Right lobe of liver (tissue), 4 donors: ENCODE measurements around the gene ITPR1.

ENCODE experiments used
- CTCF ChIP-seq, 4 donors: fragments of 200-600 bp in 3 of 4; fragments of 450-650 bp in 1 of 4; IDR thresholded peaks; one replicate each; pipeline versions ENCODE4 v1.5.1 to v1.8.0; 2016 to 2022; ENCODE audit warnings: antibody characterized with exemption in 4 of 4, mild to moderate bottlenecking in 2 of 4
- POLR2A ChIP-seq: fragments of 450-650 bp; IDR thresholded peaks from one replicate; pipeline ENCODE4 v1.6.1; 2017; ENCODE audit warnings: antibody characterized with exemption, mild to moderate bottlenecking
- donor health status: DM: no; HTN: no; CAD: no.
- donor health status: DM: no; HTN: no; CAD: no.
- donor health status: DM: no; HTN: yes; CAD: no.

- TF ChIP-seq CTCF (IDR thresholded peaks at IDR 0.05) (no peak), POLR2A (peak; percentile 58)
These were observed 259.3 kb downstream of the ITPR1 start for GRCh38 chr3:4752201-4753072.
